ENCODE measurements around the gene RASGRF1. TPM values are rescaled to one million over a fixed set of nuclear protein-coding genes. Genes with fewer than 3 reads are reported as not detected.

RASGRF1 gene
- total RNA-seq, 4 donors from 2014 or later: 0.14 to 0.75 (median 0.64) TPM; not detected in 1

GRCh38 chr15:79003301-79003700 lies 87.3 kb downstream of the RASGRF1 start:
- Histone ChIP-seq H3K4me3 (no peak overlapping the region), H3K27ac (no peak overlapping the region), H3K27me3 (no peaks in the 10 kb centered on the region), H3K4me1 (peaks cover 0 to 7% (median 2%) of the 10 kb centered on the region in 4 donors), H3K9me3 (no peaks in the 10 kb centered on the region), H3K36me3 (no peaks in the 10 kb centered on the region)
- no peak for DNase-seq
- WGBS, 2 donors (ENCODE audit: low coverage in 1 of 2): 94% methylated on average over 9 of the region's 9 CpGs; no CpG with 5 or more reads in 1 of the 2 donors
- in situ Hi-C loops (cut with MboI; ENCODE audit: low pct_ligation_motif_present in 1 of 4, low pct_unique_long_range_greater_than_20kb in 1 of 4, low sequenced_read_pairs in 3 of 4): no loop called here
- intact Hi-C loops (cut with DNase I; ENCODE audit: low total_unique reads): no loop called here
- TF ChIP-seq EP300 (IDR thresholded peaks at IDR 0.05; ENCODE audit: low read depth) (no peak), POLR2AphosphoS5 (IDR thresholded peaks at IDR 0.05) (no peak), POLR2A (IDR thresholded peaks at IDR 0.05) (no peak), CTCF (IDR thresholded peaks at IDR 0.05) (no peak)

GRCh38 chr15:79002581-79002980 lies 88.0 kb downstream of the RASGRF1 start:
- WGBS, 2 donors (ENCODE audit: low coverage in 1 of 2): 89% methylated on average over 9 of the region's 9 CpGs; no CpG with 5 or more reads in 1 of the 2 donors
- H3K27me3 ChIP-seq: no peaks in the 10 kb centered on the region

GRCh38 chr15:78999636-79000035 lies 90.9 kb downstream of the RASGRF1 start:
- H3K36me3 ChIP-seq: no peaks in the 10 kb centered on the region
- no peaks in the 10 kb centered on the region for H3K9me3 ChIP-seq
- no peaks in the 10 kb centered on the region for H3K27me3 ChIP-seq
- no peak for DNase-seq
- H3K4me1 ChIP-seq: peaks cover 0 to 2% (median 0%) of the 10 kb centered on the region in 4 donors
- in situ Hi-C loops (cut with MboI; ENCODE audit: low pct_ligation_motif_present in 1 of 4, low pct_unique_long_range_greater_than_20kb in 1 of 4, low sequenced_read_pairs in 3 of 4): no loop called here
- intact Hi-C loops (cut with DNase I; ENCODE audit: low total_unique reads): no loop called here
- 80% methylated on average over 11 of the region's 11 CpGs; no CpG with 5 or more reads in 1 of the 2 donors for WGBS, 2 donors (ENCODE audit: low coverage in 1 of 2)
- H3K4me3 ChIP-seq: no peak overlapping the region
- no peak for TF ChIP-seq POLR2AphosphoS5 (IDR thresholded peaks at IDR 0.05)
- no peak for TF ChIP-seq POLR2A (IDR thresholded peaks at IDR 0.05)
- TF ChIP-seq EP300 (IDR thresholded peaks at IDR 0.05; ENCODE audit: low read depth): no peak
- TF ChIP-seq CTCF (IDR thresholded peaks at IDR 0.05): no peak
- H3K27ac ChIP-seq: no peak overlapping the region

More at GRCh38 chr15:79002581-79002980, 88.0 kb downstream of the RASGRF1 start:
- Histone ChIP-seq H3K36me3 (no peaks in the 10 kb centered on the region), H3K27ac (no peak overlapping the region), H3K9me3 (no peaks in the 10 kb centered on the region), H3K4me1 (peaks cover 0 to 7% (median 2%) of the 10 kb centered on the region in 4 donors), H3K4me3 (no peak overlapping the region)
- TF ChIP-seq CTCF (IDR thresholded peaks at IDR 0.05): no peak
- no peak for TF ChIP-seq EP300 (IDR thresholded peaks at IDR 0.05; ENCODE audit: low read depth)
- TF ChIP-seq POLR2A (IDR thresholded peaks at IDR 0.05): no peak
- TF ChIP-seq POLR2AphosphoS5 (IDR thresholded peaks at IDR 0.05): no peak
- in situ Hi-C loops (cut with MboI; ENCODE audit: low pct_ligation_motif_present in 1 of 4, low pct_unique_long_range_greater_than_20kb in 1 of 4, low sequenced_read_pairs in 3 of 4) (no loop called here), intact Hi-C loops (cut with DNase I; ENCODE audit: low total_unique reads) (no loop called here)
- no peak for DNase-seq

GRCh38 chr15:78998526-78998925 lies 92.1 kb downstream of the RASGRF1 start:
- in situ Hi-C loops (cut with MboI; ENCODE audit: low pct_ligation_motif_present in 1 of 4, low pct_unique_long_range_greater_than_20kb in 1 of 4, low sequenced_read_pairs in 3 of 4): no loop called here
- no peak for DNase-seq
- intact Hi-C loops (cut with DNase I; ENCODE audit: low total_unique reads): no loop called here
- Histone ChIP-seq H3K4me1 (no peaks in the 10 kb centered on the region), H3K9me3 (no peaks in the 10 kb centered on the region), H3K4me3 (no peak overlapping the region), H3K27me3 (no peaks in the 10 kb centered on the region), H3K36me3 (no peaks in the 10 kb centered on the region), H3K27ac (no peak overlapping the region)
- WGBS, 2 donors (ENCODE audit: low coverage in 1 of 2): 91% methylated on average over 6 of the region's 8 CpGs; no CpG with 5 or more reads in 1 of the 2 donors
- TF ChIP-seq CTCF (IDR thresholded peaks at IDR 0.05) (no peak), POLR2A (IDR thresholded peaks at IDR 0.05) (no peak), EP300 (IDR thresholded peaks at IDR 0.05; ENCODE audit: low read depth) (no peak), POLR2AphosphoS5 (IDR thresholded peaks at IDR 0.05) (no peak)
